GM18517 (cell line): ENCODE measurements around the gene ENPEP.
"Not testable (repeated sequence)": the region's sequence is repeated elsewhere in the genome, so short reads cannot be mapped to it uniquely, and the experiment has no call there.

Experiments used
- ATAC-seq: cut with Tn5 transposase; IDR thresholded peaks from one replicate; pipeline ENCODE4 v1.9.1; 2021; ENCODE audit warnings: mild to moderate bottlenecking, moderate library complexity; ENCODE audit not compliant: unreplicated experiment

ENPEP gene

GRCh38 chr4:110475881-110476818 is at the start of gene ENPEP:
ENPEP (plus strand) TSS chr4:110476155; CDS start chr4:110476415, 260 bp downstream.
- no peak for ATAC-seq

- ATAC-seq = not testable (repeated sequence)
Observed at GRCh38 chr4:110431805-110432204, 44.1 kb upstream of the ENPEP start.

- ATAC-seq = not testable (repeated sequence)
Observed at GRCh38 chr4:110437292-110437691, 38.7 kb upstream of the ENPEP start.

GRCh38 chr4:110439209-110439608 is 36.7 kb upstream of the ENPEP start:
- not testable (repeated sequence) for ATAC-seq

GRCh38 chr4:110442309-110442708 is 33.6 kb upstream of the ENPEP start:
- ATAC-seq = no peak

- no peak for ATAC-seq
Observed at GRCh38 chr4:110442788-110443187, 33.2 kb upstream of the ENPEP start.

GRCh38 chr4:110449947-110450346 is 26.0 kb upstream of the ENPEP start:
- no peak for ATAC-seq

GRCh38 chr4:110452546-110452945 is 23.4 kb upstream of the ENPEP start:
- ATAC-seq = no peak

GRCh38 chr4:110454441-110454840 is 21.5 kb upstream of the ENPEP start:
- ATAC-seq = no peak

GRCh38 chr4:110458494-110459266 is 17.3 kb upstream of the ENPEP start:
- ATAC-seq = no peak

GRCh38 chr4:110460074-110460746 is 15.7 kb upstream of the ENPEP start:
- no peak for ATAC-seq

GRCh38 chr4:110467400-110467799 is 8.6 kb upstream of the ENPEP start:
- no peak for ATAC-seq

GRCh38 chr4:110472583-110473329 is 3.2 kb upstream of the ENPEP start:
- ATAC-seq = no peak

GRCh38 chr4:110474481-110474880 is 1.5 kb upstream of the ENPEP start:
- no peak for ATAC-seq

GRCh38 chr4:110475080-110475479 is 875 bp upstream of the ENPEP start:
- not testable (repeated sequence) for ATAC-seq

GRCh38 chr4:110477836-110478235 is 1.9 kb downstream of the ENPEP start:
- ATAC-seq = no peak

GRCh38 chr4:110480031-110480549 is 4.1 kb downstream of the ENPEP start:
- ATAC-seq = no peak

GRCh38 chr4:110480746-110481271 is 4.9 kb downstream of the ENPEP start:
- ATAC-seq = no peak

GRCh38 chr4:110483516-110483915 is 7.6 kb downstream of the ENPEP start:
- no peak for ATAC-seq

- ATAC-seq = peak; percentile 100
Observed at GRCh38 chr4:110484029-110484428, 8.1 kb downstream of the ENPEP start.
